ENCODE results near the gene OGG1. TPM values are rescaled to one million over a fixed set of nuclear protein-coding genes. Genes with fewer than 3 reads are reported as not detected.
A peak's percentile ranks its signal among the peaks of the same experiment; 100 is the strongest.

OGG1 gene
- total RNA-seq, 1 donor from 2014 or later = 38.6 TPM

GRCh38 chr3:9786209-9786739, 36.5 kb downstream of the OGG1 start:
- Mint-ChIP-seq H3K4me3 (no peak overlapping the region), H3K9me3 (no peaks in the 10 kb centered on the region), H3K27me3 (ENCODE audit: low read depth) (no peaks in the 10 kb centered on the region), H3K4me1 (no peaks in the 10 kb centered on the region), H3K27ac (ENCODE audit: unreplicated experiment) (no peak overlapping the region), H3K36me3 (ENCODE audit: low read depth) (peaks cover 22% of the 10 kb centered on the region)
- no peak for TF ChIP-seq CTCF (conservative IDR thresholded peaks at IDR 0.05)
- DNase-seq (ENCODE audit: low read depth, low spot score) = no peak

- Mint-ChIP-seq H3K27ac (ENCODE audit: unreplicated experiment) (no peak overlapping the region), H3K27me3 (ENCODE audit: low read depth) (no peaks in the 10 kb centered on the region), H3K36me3 (ENCODE audit: low read depth) (peaks cover 22% of the 10 kb centered on the region), H3K4me3 (peak overlapping the region; percentile 27), H3K4me1 (peaks cover 6% of the 10 kb centered on the region), H3K9me3 (no peaks in the 10 kb centered on the region)
- TF ChIP-seq CTCF (conservative IDR thresholded peaks at IDR 0.05) = peak; percentile 59
- no peak for DNase-seq (ENCODE audit: low read depth, low spot score)
These were observed 37.3 kb downstream of the OGG1 start for GRCh38 chr3:9786825-9787669.

- Mint-ChIP-seq H3K27ac (ENCODE audit: unreplicated experiment) (no peak overlapping the region), H3K4me3 (peak overlapping the region; percentile 5), H3K4me1 (peaks cover 6% of the 10 kb centered on the region), H3K9me3 (no peaks in the 10 kb centered on the region), H3K36me3 (ENCODE audit: low read depth) (peaks cover 22% of the 10 kb centered on the region), H3K27me3 (ENCODE audit: low read depth) (no peaks in the 10 kb centered on the region)
- no peak for TF ChIP-seq CTCF (conservative IDR thresholded peaks at IDR 0.05)
- DNase-seq (ENCODE audit: low read depth, low spot score) = no peak
These were observed 38.0 kb downstream of the OGG1 start for GRCh38 chr3:9787714-9788113.

- Mint-ChIP-seq H3K4me1 (peaks cover 22% of the 10 kb centered on the region), H3K27ac (ENCODE audit: unreplicated experiment) (no peak overlapping the region), H3K9me3 (no peaks in the 10 kb centered on the region), H3K27me3 (ENCODE audit: low read depth) (no peaks in the 10 kb centered on the region), H3K36me3 (ENCODE audit: low read depth) (peaks cover 18% of the 10 kb centered on the region), H3K4me3 (peak overlapping the region; percentile 96)
- TF ChIP-seq CTCF (conservative IDR thresholded peaks at IDR 0.05) = no peak
- no peak for DNase-seq (ENCODE audit: low read depth, low spot score)
These were observed 41.4 kb downstream of the OGG1 start for GRCh38 chr3:9791127-9791526.

- Mint-ChIP-seq H3K4me1 (peaks cover 22% of the 10 kb centered on the region), H3K4me3 (peak overlapping the region; percentile 96), H3K9me3 (no peaks in the 10 kb centered on the region), H3K27me3 (ENCODE audit: low read depth) (no peaks in the 10 kb centered on the region), H3K27ac (ENCODE audit: unreplicated experiment) (peak overlapping the region; percentile 59), H3K36me3 (ENCODE audit: low read depth) (peaks cover 10% of the 10 kb centered on the region)
- DNase-seq (ENCODE audit: low read depth, low spot score) = no peak
- TF ChIP-seq CTCF (conservative IDR thresholded peaks at IDR 0.05) = no peak
These were observed 42.1 kb downstream of the OGG1 start for GRCh38 chr3:9791790-9792404.

Measured in neural crest cell (in vitro differentiated cells).